ENCODE measurements around the gene CBLN4. TPM values are rescaled to one million over a fixed set of nuclear protein-coding genes. Genes with fewer than 3 reads are reported as not detected.

CBLN4 gene
- total and polyA plus RNA-seq, 9 of the 15 experiments (the other 6 are each of a cell fraction or from before 2014, with no cell fraction given) = not detected

- in situ Hi-C loops (cut with MboI) (no loop called here), intact Hi-C loops (cut with micrococcal nuclease) (no loop called here)
- no peaks in the 10 kb centered on the region for H3K9me1 ChIP-seq (ENCODE audit: control insufficient read depth, insufficient read depth, low read length)
- FAIRE-seq (no peak), DNase-seq (ENCODE audit: extremely low read depth in 1 of 4, low spot score in 3 of 4) (no peak), ATAC-seq (no peak)
- H3K79me2 ChIP-seq (ENCODE audit: control insufficient read depth, insufficient read depth, low read length) = no peaks in the 10 kb centered on the region
- no peak overlapping the region for H3K4me2 ChIP-seq (ENCODE audit: insufficient read depth, low read length)
- no peaks in the 10 kb centered on the region for H3K4me1 ChIP-seq (replicated peaks in 1 of 2; ENCODE audit: control insufficient read depth in 2 of 2, insufficient read depth in 2 of 2, low read length in 2 of 2)
- TF ChIP-seq BRF1 (IDR thresholded peaks at IDR 0.05; ENCODE audit: borderline replicate concordance, extremely low read depth, insufficient read length) (no peak), FOXP1 (CRISPR knock-in tag; IDR thresholded peaks at IDR 0.05) (no peak), ZSCAN32 (CRISPR knock-in tag; IDR thresholded peaks at IDR 0.05) (no peak), PKNOX1 (IDR thresholded peaks at IDR 0.05) (no peak), BRCA1 (IDR thresholded peaks at IDR 0.05) (no peak), BRCA1 (CRISPR knock-in tag; IDR thresholded peaks at IDR 0.05) (no peak), IFI16 (CRISPR knock-in tag; IDR thresholded peaks at IDR 0.05) (no peak), FOSL1 (tag; conservative IDR thresholded peaks at IDR 0.05) (no peak), HNRNPLL (IDR thresholded peaks at IDR 0.05; ENCODE audit: low read depth, low read length, poor library complexity, severe bottlenecking) (no peak), EZH2 (IDR thresholded peaks at IDR 0.05; ENCODE audit: borderline replicate concordance, low read depth, low read length) (no peak), NR2C1 (IDR thresholded peaks at IDR 0.05) (no peak), NR2C1 (tag; IDR thresholded peaks at IDR 0.05) (no peak), CHD4 (IDR thresholded peaks at IDR 0.05; ENCODE audit: insufficient read depth, insufficient replicate concordance, low read depth, low read length, poor library complexity, severe bottlenecking) (no peak), ZMIZ1 (IDR thresholded peaks at IDR 0.05; ENCODE audit: low read depth in 2 of 2, low read length in 2 of 2) (no peak), DDX20 (tag; IDR thresholded peaks at IDR 0.05; ENCODE audit: low read depth) (no peak), HDAC1 (IDR thresholded peaks at IDR 0.05) (no peak)
- TF ChIP-seq, protein P1, sequence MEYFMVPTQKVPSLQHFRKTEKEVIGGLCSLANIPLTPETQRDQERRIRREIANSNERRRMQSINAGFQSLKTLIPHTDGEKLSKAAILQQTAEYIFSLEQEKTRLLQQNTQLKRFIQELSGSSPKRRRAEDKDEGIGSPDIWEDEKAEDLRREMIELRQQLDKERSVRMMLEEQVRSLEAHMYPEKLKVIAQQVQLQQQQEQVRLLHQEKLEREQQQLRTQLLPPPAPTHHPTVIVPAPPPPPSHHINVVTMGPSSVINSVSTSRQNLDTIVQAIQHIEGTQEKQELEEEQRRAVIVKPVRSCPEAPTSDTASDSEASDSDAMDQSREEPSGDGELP (CRISPR knock-in tag; IDR thresholded peaks at IDR 0.05; ENCODE audit: borderline replicate concordance) = no peak
- no peak overlapping the region for H3K9ac ChIP-seq (ENCODE audit: insufficient read depth in 1 of 2, low read depth in 2 of 2, low read length in 2 of 2)
- H3K27me3 ChIP-seq (ENCODE audit: control insufficient read depth in 2 of 2, insufficient read depth in 2 of 2, low read length in 2 of 2) = no peaks in the 10 kb centered on the region
- no peak overlapping the region for H3K27ac ChIP-seq (ENCODE audit: extremely low read depth, low read depth, low read length)
- ChIA-PET CTCF (ENCODE audit: low intra/inter-chr PET ratio) (no interaction called here), POLR2A (no interaction called here)
- WGBS (ENCODE audit: insufficient coverage, low coverage, missing lambda C conversion rate) = 0% methylated on average over 2 of the region's 2 CpGs
- no peaks in the 10 kb centered on the region for H4K20me1 ChIP-seq (replicated peaks; ENCODE audit: control insufficient read depth, insufficient read depth, low read length)
- H2AFZ ChIP-seq (ENCODE audit: low read depth, low read length) = no peak overlapping the region
- no peaks in the 10 kb centered on the region; the same call in 1 of the 2 replicates for H3K9me3 ChIP-seq (replicated peaks; ENCODE audit: control insufficient read depth, insufficient read depth, low read depth, low read length)
- H3K36me3 ChIP-seq (ENCODE audit: control insufficient read depth, insufficient read depth, low read length) = no peaks in the 10 kb centered on the region
- H3K4me3 ChIP-seq = no peak overlapping the region
- no TSS peak for BruUV-seq (replicated peaks)
Observed at GRCh38 chr20:56014151-56014550, 8.8 kb upstream of the CBLN4 start.

Data from K562 (cell line).